Measurements from ENCODE around the gene MED8.
"Not testable (repeated sequence)": the region's sequence is repeated elsewhere in the genome, so short reads cannot be mapped to it uniquely, and the experiment has no call there.

Gene MED8

DNA sequence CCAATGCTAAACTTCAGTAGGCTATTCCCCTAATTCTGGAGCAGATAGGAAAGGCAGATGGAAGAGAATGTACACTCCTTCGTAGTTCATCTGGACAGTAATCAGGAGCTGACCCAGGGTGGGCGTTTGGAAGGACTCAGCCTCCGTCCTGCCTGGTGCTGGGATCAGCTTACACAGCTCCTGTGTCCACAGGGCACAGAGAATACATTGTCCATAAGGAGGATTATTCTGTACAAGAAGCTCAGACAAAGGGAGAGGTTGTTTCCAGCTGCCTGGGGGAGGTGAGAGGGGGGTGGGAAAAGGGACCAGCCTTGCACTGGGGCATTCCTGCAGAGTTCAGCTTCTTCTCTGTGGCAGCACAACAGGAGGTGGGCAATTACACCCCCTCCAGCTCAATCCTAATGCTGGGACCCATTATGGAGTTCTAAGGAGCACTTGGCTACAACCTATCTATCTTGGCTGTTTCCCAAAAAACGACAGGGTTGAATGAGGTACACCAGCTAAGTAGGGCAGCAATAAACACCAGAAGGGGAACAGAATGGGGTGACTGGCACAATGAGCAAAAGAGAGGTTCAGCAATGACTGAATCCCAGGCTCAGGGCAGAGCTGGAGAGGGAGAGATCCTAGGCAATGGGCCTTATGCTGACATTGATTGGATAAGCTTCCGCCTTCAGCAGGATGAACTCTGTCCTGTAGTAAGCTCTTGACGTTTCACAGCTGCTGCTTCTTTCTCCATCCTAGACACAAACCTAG lies 7.4 kb downstream of the MED8 start:
- DNase-seq (ENCODE audit: low spot score): no peak

DNA sequence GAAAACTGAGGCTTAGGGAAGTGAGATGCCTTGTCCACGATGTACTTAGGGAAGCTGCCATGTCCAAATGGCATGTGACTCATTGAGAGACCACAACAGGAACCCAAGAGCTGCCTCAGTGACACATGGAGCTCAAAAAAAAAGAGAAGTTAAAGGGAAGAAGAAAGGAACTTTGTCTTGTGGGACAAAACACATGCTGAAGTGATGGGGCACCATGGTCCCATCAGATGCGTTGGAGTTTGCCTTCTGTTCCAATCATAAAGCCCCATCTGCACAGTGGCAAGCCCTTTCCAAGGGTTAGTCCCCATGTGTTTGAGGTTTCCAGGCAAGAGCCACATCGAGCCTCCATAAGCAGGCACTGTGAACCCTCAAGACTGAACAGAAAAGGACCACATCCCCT lies 8.0 kb downstream of the MED8 start:
- no peak for DNase-seq (ENCODE audit: low spot score)

DNA sequence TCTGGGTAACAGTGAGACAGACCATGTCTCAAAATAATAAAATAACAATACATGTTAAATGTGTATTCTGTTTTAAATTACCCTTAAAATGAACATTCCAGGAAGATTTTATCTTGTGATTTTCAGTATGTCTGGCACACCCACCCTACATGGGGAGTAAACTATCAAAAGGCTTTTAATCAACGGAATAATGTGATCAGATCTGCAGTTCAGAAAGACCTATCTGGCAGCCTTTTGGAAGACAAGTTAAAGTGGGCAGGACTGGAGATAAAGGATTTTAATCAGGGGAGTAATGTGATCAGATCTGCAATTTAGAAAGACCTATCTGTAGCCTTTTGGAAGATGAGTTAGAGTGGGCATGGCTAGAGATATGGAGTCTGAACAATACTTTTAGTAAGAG lies 10.1 kb downstream of the MED8 start:
- DNase-seq (ENCODE audit: low spot score): no peak

DNA sequence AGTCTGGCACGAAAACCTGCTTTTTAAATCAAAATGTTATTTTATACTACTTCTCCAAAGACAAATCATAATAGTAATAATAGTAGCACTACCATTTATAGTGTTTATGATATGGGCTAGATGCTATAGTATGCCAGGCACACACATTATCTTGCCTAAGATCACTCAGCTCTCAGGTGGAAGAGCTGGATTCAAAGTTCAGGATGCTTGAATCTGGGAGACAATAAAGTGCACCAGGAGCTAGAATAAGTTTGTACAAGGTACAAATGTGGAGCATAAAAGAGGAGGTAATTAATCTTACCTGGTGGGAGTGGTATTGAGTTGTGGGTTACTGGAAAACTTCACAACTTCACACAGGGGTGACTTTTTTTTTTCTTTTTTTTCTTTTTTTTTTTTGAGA lies 11.8 kb downstream of the MED8 start:
- DNase-seq (ENCODE audit: low spot score): no peak

DNA sequence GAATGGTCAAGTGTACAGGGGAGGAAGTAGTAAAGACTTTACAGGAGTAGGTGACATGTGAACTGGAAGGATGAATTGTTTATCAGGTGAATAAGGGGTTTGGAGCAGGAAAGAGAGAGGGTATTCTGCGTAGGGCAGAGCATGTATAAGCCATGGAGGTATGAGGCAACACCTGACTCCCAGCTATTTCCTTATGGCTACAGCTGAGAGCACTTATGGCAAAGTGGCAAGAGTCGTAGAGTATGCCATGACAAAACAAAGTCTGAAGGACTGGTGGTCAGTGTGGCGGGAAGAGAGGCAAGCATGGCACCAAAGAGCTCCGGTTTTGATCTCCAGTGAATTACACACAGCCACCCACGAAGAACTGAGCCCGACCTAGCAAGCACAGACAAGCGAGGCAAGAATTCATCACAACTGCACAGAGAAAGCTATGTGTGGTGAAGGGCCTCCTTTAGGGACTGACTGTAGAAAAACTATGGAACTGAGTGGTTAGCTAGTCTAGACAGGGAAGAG lies 12.8 kb downstream of the MED8 start:
- no peak for DNase-seq (ENCODE audit: low spot score)

DNA sequence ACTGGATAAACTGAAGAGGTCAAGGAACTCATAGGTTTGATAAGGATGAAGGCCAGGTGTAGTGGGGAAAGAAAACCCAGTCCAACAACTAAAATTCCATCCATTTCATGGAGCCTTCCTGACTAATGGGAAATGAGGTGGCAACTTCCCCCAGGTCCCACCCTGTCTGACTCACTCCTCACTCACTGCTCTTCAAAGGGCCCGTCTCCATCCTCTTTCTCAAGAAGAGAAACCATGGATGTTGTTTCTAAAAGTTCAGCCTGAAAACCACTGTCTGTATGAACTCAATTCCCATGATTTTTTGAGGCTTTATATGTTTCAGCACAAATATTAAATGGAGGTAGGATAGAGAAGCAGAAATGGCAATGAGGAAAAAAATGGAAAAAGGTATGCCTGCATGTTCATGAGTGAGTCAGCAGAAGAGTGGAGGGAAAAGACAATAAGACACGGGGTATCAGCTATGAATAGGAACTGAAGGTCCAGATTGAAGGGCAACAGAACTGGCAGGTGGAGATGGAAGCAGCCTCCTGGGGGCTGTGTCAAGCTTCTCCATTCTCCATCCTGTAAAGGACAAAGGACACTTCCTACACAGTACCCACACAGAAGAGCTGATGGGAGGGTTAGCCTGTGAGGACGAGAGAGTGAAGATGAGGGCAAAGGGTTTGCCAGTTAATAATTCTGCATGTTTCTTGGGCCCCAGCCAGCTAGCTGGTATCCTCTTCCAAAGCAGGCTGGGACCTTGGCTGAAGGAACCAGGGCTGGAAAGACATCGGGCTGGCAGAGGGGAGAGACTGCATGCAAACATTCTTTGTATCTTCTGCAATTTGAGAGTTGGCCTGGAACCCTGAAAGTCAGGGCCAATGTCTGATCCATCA lies 16.3 kb downstream of the MED8 start:
- DNase-seq (ENCODE audit: low spot score): peak; percentile 94

DNA sequence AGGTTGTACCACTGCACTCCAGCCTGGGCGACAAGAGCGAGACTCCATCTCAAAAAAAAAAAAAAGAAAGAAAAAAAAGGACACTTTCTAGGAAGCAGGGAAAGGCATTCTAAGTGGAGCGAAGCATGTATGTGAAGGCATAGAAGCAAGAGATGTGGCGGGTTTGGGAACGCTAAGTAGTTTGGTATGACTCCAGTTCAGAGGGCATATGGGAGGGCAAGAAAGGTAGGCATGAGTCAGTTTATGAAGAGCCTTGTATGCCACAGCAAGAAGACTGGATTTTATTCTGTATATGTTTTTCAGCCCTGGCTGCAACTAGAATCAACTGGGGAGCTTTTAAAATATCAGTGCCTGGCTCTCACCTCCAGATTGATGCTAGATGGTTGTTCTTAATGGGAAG lies 17.4 kb downstream of the MED8 start:
- no peak for DNase-seq (ENCODE audit: low spot score)

DNA sequence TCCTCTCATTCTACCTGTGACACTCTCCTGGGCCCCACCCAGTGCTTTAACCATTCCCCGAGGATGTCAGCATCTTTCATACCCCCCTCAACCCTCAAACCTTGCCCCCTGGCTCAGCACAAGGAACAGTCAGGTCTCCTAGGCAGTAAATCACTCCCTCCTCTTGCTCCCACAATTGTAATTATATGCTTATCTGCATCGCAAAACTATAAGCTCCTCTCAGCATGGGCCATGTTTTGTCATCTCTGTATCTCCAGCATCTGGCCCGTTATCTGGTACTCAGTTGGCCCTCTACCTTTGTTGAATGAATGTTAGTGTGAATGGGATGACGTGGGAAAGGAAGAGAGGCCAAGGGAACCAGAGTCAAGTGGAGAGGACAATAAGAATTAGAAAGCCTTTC lies 19.0 kb downstream of the MED8 start:
- DNase-seq (ENCODE audit: low spot score): no peak

DNA sequence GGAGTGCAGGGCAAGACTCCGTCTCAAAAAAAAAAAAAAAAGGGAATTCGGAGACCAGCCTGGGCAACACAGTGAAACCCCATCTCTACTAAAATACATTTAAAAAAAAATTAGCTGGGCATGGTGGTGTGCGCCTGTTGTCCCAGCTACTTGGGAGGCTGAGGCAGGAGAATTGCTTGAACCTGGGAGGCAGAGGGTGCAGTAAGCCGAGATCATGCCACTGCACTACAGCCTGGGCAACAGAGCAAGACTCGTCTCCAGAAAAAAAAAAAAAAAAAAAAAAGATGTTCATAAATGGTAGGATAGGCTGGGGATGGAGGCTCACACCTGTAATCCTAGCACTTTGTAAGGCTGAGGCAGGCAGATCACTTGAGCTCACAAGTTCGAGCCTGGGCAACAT lies 19.8 kb downstream of the MED8 start:
- DNase-seq (ENCODE audit: low spot score): not testable (repeated sequence)

DNA sequence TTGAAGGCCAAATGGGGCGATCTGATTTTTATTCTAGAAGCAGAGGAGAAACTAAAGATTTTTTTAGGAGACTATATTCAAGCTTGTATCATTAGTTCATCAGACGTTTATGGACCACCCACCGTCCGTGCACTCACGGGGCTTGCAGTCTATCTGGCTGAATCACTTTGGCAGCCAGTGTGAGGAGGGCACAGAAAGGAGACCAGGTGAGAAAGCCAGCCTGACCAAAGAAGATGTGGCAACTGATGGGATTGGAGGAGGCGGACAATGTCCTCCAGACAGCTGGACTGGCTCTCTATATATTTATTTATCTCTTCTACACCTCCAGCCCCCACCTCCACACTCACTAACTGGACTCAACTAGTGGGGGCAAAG lies 21.0 kb downstream of the MED8 start:
- peak; percentile 72 for DNase-seq (ENCODE audit: low spot score)

DNA sequence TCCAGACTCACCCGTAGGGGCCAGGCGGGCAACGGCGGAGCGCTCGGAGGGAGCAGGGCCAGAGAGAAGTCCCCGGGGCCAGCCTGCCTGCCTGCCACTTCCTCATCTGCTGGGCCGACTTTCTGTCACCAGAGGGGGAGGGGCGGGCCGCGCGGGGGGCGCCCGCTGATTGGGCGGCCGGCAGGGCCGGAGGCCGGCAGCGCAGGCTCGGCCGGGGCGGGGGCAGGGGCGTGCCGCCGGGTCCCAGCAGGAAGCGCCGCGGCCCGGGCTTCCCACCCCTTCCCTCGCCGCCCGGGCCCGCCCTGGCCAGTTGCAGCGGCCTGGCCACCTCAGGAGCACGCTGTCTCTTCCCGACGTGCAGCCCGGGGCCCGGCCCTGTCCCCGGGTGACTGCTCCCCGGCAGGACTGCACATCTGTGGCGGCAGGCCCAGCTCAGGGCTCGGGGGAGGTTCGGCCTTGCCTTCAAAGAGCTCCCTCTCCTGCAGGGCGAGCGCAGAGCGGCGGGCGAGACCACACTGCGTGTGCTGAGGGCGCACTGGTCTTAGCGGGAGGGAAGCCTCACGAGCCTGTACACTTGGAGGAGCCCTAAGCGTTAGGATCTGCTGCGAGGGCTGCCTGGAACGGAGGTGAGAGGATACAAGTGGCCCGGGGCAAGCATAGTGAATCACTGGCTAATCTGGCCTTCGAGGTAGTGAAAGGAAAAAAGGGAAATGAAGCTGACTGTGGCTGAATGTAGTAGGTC lies 21.5 kb downstream of the MED8 start, which contains the start of gene ELOVL1:
Gene ELOVL1, minus strand, starts transcription at position 108 of the 742 bp plus-strand sequence. CDS start 2,402 bp downstream, outside the sequence.
- peak; percentile 89 for DNase-seq (ENCODE audit: low spot score)

DNA sequence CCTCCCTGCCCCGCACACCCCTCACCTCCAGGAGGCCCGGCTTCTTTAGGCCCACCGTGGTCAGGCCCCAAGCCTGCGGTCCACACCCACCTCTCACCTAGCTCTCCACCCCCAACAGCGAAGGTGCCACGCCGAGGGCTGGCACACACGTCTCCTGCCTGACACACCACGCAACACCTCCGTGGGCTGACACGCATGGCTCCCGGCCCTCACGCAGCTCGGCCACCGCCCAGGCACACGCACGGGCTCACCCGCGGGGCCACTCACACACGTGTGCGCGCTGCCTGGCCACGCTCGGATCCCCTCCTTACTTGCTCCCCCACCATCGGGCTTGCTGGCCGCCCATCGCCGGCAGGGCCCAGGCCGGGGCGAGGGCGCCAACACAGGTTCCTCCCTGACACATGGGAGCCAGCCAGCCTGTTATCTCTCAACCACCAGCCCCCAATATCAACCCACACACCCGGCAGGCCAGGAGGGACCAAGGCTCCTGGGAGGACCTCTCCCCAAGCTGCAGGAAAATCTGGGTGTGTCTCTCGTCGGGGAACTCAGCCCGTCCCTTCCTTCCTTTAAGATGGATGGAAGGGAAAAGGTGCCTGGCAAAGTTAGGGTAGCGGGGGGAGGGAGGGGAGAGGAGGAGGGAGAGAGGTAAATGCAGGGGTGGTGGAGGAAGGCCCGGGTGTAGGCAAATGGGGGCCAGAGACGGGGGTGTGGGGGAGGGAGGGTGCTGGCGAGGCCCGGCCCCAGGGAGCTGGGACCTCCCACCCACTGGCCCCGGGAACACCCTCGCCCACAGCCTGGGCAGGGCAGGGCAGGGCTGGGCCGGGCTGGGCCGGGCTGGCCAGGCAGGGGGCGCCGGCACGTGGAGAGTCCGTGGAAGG lies 22.3 kb downstream of the MED8 start:
- DNase-seq (ENCODE audit: low spot score): no peak

DNA sequence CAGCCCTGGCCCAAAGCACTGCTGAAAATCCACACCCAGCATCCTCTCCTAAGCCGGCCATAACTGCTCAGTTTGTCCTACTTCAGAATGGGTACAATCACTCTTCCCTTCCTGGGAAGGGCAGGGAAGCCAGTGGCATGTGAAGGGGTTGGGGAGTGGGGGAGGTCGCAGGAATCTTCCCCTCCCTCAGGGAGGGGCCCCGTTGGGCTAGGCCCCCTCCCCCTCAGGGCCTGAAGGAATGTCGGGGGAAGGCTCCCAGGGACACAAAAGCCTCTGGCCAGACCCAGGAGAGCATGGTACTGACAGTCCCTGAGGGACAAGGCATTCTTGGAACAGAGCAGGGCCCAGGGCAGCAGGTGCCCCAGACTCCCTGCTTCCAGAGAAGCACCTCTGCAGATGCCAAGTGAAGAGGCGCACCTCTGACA lies 23.0 kb downstream of the MED8 start:
- no peak for DNase-seq (ENCODE audit: low spot score)

DNA sequence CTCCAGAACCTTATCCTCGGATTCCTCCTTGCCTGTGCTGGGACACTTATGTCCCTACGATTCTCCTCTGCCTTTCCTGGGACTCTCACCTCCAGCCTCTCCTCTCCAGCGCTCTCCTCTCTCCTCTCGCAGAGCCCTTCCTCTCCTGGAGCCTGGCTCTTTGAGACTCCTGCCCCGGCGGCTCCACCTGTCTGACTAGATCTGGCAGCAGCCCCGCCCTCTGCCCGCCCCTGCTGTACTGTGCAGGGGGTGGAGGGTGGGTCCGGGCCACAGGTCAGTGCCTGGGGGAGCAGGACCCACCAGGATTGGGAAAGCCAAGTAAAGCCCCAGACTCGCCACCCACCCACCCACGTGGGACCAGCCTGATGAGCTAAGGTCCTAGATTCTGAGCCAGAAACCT lies 23.4 kb downstream of the MED8 start:
- DNase-seq (ENCODE audit: low spot score): no peak

DNA sequence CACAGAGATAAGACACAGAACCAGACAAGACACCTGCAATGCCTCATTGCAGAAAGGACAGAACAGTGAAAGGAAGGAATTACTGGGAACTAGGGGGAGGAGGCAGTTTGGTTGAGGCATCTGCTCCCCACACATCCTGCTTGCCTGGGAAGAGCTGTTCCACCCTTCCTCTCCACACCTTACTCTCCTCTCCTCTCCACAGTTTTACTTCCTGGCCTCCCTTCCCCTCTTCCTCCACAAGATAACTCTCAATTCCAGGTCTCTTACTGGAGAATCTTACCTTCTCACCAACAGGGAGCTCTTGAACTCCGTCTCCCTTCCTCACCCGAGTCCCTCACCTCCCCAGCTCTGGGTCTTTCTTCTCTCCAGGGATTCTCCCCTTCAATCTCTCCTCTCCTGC lies 23.9 kb downstream of the MED8 start:
- no peak for DNase-seq (ENCODE audit: low spot score)

DNA sequence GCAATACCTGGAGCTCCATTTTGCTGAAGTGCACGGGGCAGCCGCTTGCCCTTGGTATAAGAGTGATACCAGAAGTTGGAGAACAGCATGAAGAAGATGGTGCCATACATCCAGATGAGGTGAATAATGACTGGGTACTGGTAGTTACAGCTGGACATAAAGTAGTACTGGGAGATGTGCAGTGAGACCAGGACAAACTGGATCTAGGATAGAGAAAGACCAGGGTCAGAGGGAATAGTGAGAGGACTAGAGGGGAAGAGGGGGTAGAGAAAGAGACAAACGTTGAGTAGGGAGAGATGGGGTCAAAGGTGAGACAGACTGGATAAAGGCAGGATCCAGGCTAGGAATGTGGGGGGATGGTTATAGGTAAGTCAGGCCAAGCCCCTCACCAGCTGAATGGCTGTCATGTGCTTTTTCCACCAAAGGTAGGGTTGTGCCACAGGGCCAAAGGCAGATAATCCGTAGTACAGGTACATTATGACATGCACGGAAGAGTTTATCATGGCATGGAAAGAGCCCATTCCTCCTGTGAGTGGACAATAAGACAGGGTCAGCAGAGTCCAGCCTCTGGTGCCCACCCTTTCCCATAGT lies 25.6 kb downstream of the MED8 start:
- DNase-seq (ENCODE audit: low spot score): no peak

DNA sequence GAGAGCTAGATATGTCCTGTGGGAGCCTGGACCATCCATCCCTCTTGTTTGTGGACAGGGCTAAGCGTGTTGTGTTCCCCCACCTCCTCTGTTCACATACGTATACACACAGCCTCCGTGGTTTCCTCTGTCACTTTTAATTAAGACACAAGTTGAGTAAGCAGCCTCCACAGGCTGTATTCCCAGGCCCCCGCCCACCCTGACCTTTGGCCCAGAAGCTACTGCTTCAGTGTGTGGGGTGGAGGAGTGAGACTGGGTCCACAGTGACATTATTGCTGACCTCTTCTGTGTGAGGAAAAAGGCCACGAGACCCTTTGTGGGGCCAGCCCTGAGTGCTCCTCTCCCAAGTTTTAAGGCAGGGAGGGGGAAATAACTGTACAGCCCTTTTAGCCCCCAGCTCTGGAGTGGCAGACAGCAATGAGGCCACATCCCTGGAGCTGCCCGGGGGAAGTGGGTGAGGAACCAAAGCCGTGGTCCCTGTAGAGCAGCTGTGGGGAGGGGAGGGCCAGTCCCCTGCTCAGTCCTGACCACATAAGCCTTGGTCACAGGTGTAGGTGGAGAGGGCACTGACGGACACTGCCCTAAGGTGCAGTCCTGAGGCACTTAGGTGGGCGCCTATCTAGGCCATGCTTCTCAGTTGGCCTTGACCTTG lies 26.2 kb downstream of the MED8 start:
- no peak for DNase-seq (ENCODE audit: low spot score)

DNA sequence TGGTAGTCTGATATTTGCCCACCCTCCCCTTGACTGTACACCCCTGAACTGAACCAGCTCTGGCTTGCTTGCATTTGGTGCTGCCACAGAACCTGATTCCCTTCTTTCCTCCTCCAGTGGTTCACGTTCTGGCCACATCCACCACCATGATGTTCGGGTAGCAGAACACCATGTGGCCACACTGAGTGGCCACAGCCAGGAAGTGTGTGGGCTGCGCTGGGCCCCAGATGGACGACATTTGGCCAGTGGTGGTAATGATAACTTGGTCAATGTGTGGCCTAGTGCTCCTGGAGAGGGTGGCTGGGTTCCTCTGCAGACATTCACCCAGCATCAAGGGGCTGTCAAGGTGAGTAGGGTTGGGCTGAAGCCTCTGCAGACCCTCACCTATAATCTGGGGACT lies 29.0 kb downstream of the MED8 start:
- DNase-seq (ENCODE audit: low spot score): no peak

DNA sequence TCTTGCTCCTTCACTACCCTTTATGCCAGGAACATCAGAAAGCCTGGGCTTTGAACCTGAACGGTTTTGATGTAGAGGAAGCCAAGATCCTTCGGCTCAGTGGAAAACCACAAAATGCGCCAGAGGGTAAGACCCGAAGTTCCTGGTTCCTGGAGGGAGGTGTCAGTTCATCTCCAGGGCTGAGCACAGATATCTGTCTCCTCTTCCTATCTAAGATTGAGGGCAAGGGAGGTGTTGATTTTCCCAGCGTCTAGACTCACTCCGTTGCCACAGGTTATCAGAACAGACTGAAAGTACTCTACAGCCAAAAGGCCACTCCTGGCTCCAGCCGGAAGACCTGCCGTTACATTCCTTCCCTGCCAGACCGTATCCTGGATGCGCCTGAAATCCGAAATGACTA lies 29.9 kb downstream of the MED8 start:
- no peak for DNase-seq (ENCODE audit: low spot score)

Data from RKO (cell line).